HepG2 (cell line): ENCODE results near the gene HES1. TPM values are rescaled to one million over a fixed set of nuclear protein-coding genes. Genes with fewer than 3 reads are reported as not detected.
A peak's percentile ranks its signal among the peaks of the same experiment; 100 is the strongest.

ENCODE experiments used
- EZH2 ChIP-seq: conservative IDR thresholded peaks from 2 replicates; pipeline ENCODE4 v1.6.1; 2012; ENCODE audit warnings: mild to moderate bottlenecking, low read depth, low read length, moderate library complexity
- FOXM1 ChIP-seq: sonication (generic); formaldehyde crosslinking; IDR thresholded peaks from 2 replicates; pipeline ENCODE4 v1.5.0; 2020; ENCODE audit warnings: missing genetic modification reagents
- HOXD1 ChIP-seq: sonication (generic); formaldehyde crosslinking; IDR thresholded peaks from 2 replicates; pipeline ENCODE4 v1.5.0; 2020; ENCODE audit warnings: missing genetic modification reagents
- KLF12 ChIP-seq: sonication (generic); formaldehyde crosslinking; IDR thresholded peaks from 2 replicates; pipeline ENCODE4 v1.4.0; 2020; ENCODE audit warnings: missing genetic modification reagents, borderline replicate concordance
- POLR2G ChIP-seq: fragments of 200-400 bp; formaldehyde crosslinking; IDR thresholded peaks from 2 replicates; pipeline ENCODE4 v1.6.1; 2018; ENCODE audit warnings: mild to moderate bottlenecking, low read depth, low read length, moderate library complexity
- RBM22 ChIP-seq: fragments of 200-400 bp; formaldehyde crosslinking; optimal IDR thresholded peaks from 2 replicates; pipeline ENCODE3; 2017; ENCODE audit warnings: mild to moderate bottlenecking, low read length, moderate library complexity
- RCOR2 ChIP-seq: IDR thresholded peaks from 2 replicates; pipeline ENCODE4 v1.6.1; 2016; ENCODE audit warnings: missing biosample characterization, missing genetic modification reagents
- REL ChIP-seq: sonication (generic); formaldehyde crosslinking; conservative IDR thresholded peaks from 2 replicates; pipeline ENCODE4 v1.8.0; 2022; ENCODE audit warnings: mild to moderate bottlenecking, missing genetic modification reagents, moderate library complexity
- SIN3A ChIP-seq: IDR thresholded peaks from 2 replicates; pipeline ENCODE4 v1.6.1; 2011; ENCODE audit warnings: low read depth, mild to moderate bottlenecking, control low read depth, low read length, borderline replicate concordance
- SOX13 ChIP-seq, 3 experiments: fragments of 450-650 bp in 1 of 3; sonication (generic) in 1 of 3; formaldehyde crosslinking in 1 of 3; IDR thresholded peaks in 2 of 3; conservative IDR thresholded peaks in 1 of 3; 2 replicates each; pipeline versions ENCODE4 v1.5.0 to v1.6.1; 2016 to 2020; ENCODE audit warnings: antibody characterized with exemption in 1 of 3, mild to moderate bottlenecking in 1 of 3, missing compliant biosample characterization in 1 of 3, missing genetic modification reagents in 1 of 3, moderate library complexity in 1 of 3
- ZFP82 ChIP-seq: sonication (generic); formaldehyde crosslinking; IDR thresholded peaks from 2 replicates; pipeline ENCODE4 v1.5.1; 2020; ENCODE audit warnings: mild to moderate bottlenecking, missing genetic modification reagents, borderline replicate concordance
- polyA plus RNA-seq, 8 experiments: library from polyadenylated mRNA; depleted of rRNA in 3 of 8; stranded (reverse) in 7 of 8; unstranded in 1 of 8; fragments of >200 nt; fragmentation: Illumina TruSeq in 4 of 8; extraction: Trizol in 4 of 8; gene quantifications; 2 replicates each; pipeline versions ENCODE4 v1.2.1 to v1.2.3, GENCODE V29; 2011 to 2016; ENCODE audit warnings: low read depth in 4 of 8, missing spikeins in 1 of 8, mixed read lengths in 1 of 8; ENCODE audit not compliant: insufficient read depth in 1 of 8
- total RNA-seq, 5 experiments: library from RNA; depleted of rRNA; stranded (reverse); fragments of >200 nt; fragmentation: Illumina TruSeq; extraction: Trizol; gene quantifications; 2 replicates each; pipeline ENCODE4 v1.2.3, GENCODE V29; 2016; ENCODE audit warnings: low read depth in 1 of 5
- TF ChIP-seq, protein P1 (sequence below): sonication (generic); formaldehyde crosslinking; IDR thresholded peaks from 2 replicates; pipeline ENCODE4 v1.4.0; 2020; ENCODE audit warnings: missing genetic modification reagents, borderline replicate concordance
- TF ChIP-seq, protein P2 (sequence below): IDR thresholded peaks from 2 replicates; pipeline ENCODE4 v1.6.1; 2016

Gene HES1
- total and polyA plus RNA-seq, 2 of the 13 experiments (the other 11 are each of a cell fraction or from before 2014, with no cell fraction given), result 15.4 to 19.8 TPM

DNA sequence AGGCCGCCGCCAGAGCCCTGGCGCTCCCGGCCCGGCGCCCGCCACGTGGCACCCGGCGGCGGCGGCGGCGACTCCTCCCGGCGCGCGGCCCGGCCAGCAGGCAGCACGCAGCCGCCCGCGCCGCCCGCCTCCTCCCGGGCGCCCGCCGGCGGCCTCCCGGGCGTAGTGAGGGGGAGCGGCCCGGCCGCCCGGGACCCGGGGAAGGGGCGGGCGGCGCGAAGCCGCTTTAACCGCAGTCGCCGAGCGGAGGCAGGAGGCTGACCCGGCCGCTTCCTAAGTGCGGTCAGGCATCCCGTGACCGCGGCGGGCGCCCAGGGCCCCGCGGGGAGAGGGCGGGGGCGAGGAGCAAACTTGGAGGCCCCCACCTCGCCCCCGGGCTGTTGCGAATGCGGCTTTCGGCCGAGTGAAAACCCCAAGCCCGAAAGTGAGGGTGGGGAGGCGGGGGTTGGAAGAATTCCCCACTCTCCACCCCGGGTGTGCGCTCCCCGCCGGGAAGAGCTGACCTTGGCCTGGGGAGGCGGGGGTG lies 1.7 kb upstream of the HES1 start (continued):
- TF ChIP-seq FOXM1 (no peak), HOXD1 (CRISPR knock-in tag) (0 out of 2 replicates have a peak, but pooled peaks have one; percentile 39), KLF12 (CRISPR knock-in tag) (0 out of 2 replicates have a peak, but pooled peaks have one; percentile 23), POLR2G (peak; percentile 22), REL (CRISPR knock-in tag) (no peak), ZFP82 (CRISPR knock-in tag) (no peak), RBM22 (peak; percentile 29), RCOR2 (CRISPR knock-in tag) (no peak), SOX13 (IDR thresholded peaks at IDR 0.05) (no peak), SOX13 (CRISPR knock-in tag; conservative IDR thresholded peaks at IDR 0.05 in 1 of 2, IDR thresholded peaks at IDR 0.05 in 1 of 2) (no peak), SIN3A (no peak), EZH2 (no peak)
- TF ChIP-seq, protein P1, sequence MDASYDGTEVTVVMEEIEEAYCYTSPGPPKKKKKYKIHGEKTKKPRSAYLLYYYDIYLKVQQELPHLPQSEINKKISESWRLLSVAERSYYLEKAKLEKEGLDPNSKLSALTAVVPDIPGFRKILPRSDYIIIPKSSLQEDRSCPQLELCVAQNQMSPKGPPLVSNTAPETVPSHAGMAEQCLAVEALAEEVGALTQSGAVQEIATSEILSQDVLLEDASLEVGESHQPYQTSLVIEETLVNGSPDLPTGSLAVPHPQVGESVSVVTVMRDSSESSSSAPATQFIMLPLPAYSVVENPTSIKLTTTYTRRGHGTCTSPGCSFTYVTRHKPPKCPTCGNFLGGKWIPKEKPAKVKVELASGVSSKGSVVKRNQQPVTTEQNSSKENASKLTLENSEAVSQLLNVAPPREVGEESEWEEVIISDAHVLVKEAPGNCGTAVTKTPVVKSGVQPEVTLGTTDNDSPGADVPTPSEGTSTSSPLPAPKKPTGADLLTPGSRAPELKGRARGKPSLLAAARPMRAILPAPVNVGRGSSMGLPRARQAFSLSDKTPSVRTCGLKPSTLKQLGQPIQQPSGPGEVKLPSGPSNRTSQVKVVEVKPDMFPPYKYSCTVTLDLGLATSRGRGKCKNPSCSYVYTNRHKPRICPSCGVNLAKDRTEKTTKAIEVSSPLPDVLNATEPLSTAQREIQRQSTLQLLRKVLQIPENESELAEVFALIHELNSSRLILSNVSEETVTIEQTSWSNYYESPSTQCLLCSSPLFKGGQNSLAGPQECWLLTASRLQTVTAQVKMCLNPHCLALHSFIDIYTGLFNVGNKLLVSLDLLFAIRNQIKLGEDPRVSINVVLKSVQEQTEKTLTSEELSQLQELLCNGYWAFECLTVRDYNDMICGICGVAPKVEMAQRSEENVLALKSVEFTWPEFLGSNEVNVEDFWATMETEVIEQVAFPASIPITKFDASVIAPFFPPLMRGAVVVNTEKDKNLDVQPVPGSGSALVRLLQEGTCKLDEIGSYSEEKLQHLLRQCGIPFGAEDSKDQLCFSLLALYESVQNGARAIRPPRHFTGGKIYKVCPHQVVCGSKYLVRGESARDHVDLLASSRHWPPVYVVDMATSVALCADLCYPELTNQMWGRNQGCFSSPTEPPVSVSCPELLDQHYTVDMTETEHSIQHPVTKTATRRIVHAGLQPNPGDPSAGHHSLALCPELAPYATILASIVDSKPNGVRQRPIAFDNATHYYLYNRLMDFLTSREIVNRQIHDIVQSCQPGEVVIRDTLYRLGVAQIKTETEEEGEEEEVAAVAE, result no peak
- TF ChIP-seq, protein P2, sequence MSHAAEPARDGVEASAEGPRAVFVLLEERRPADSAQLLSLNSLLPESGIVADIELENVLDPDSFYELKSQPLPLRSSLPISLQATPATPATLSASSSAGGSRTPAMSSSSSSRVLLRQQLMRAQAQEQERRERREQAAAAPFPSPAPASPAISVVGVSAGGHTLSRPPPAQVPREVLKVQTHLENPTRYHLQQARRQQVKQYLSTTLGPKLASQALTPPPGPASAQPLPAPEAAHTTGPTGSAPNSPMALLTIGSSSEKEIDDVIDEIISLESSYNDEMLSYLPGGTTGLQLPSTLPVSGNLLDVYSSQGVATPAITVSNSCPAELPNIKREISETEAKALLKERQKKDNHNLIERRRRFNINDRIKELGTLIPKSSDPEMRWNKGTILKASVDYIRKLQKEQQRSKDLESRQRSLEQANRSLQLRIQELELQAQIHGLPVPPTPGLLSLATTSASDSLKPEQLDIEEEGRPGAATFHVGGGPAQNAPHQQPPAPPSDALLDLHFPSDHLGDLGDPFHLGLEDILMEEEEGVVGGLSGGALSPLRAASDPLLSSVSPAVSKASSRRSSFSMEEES (CRISPR knock-in tag), result no peak; the same call in 1 of the 2 replicates
